ENCODE measurements around the gene TH.

- TF ChIP-seq POLR2AphosphoS5 (IDR thresholded peaks at IDR 0.05; ENCODE audit: borderline replicate concordance, low read depth, low read length) (no peak), EZH2 (IDR thresholded peaks at IDR 0.05) (no peak)
Measured at GRCh38 chr11:2196970-2197770, 25.6 kb upstream of the TH start.
